Neural cell (in vitro differentiated cells): ENCODE data around the gene MTHFD1L. TPM values are rescaled to one million over a fixed set of nuclear protein-coding genes. Genes with fewer than 3 reads are reported as not detected.

ENCODE experiments used
- H2AFZ ChIP-seq: fragments of 200-600, 300-800 bp; sonication (generic), shearing (Covaris generic); 2 replicates; pipeline ENCODE4 v1.6.0; 2014; ENCODE audit warnings: low read depth, mild to moderate bottlenecking, antibody characterized with exemption, low read length, moderate library complexity
- H3F3A ChIP-seq: fragments of 200-600 bp; shearing (Covaris generic); 2 replicates; pipeline ENCODE4 v1.6.1; 2016; ENCODE audit warnings: mild to moderate bottlenecking, moderate library complexity, mixed read lengths, antibody characterized with exemption, low read length; ENCODE audit not compliant: insufficient read depth, poor library complexity, severe bottlenecking
- H3K27ac ChIP-seq: fragments of 200-600, 300-800 bp; sonication (generic), shearing (Covaris generic); 2 replicates; pipeline ENCODE4 v1.5.1; 2014; ENCODE audit warnings: mild to moderate bottlenecking, low read length, moderate library complexity
- H3K27me3 ChIP-seq: fragments of 300-800, 200-600 bp; sonication (generic), shearing (Covaris generic); 2 replicates; pipeline ENCODE4 v1.6.0; 2014; ENCODE audit warnings: mild to moderate bottlenecking, low read depth, low read length, moderate library complexity; ENCODE audit not compliant: insufficient read depth
- H3K36me3 ChIP-seq: fragments of 300-800, 200-600 bp; sonication (generic), shearing (Covaris generic); 2 replicates; pipeline ENCODE4 v1.5.1; 2014; ENCODE audit warnings: mild to moderate bottlenecking, antibody characterized with exemption, low read length, moderate library complexity; ENCODE audit not compliant: insufficient read depth
- H3K4me2 ChIP-seq: fragments of 300-800, 200-600 bp; sonication (generic), shearing (Covaris generic); 2 replicates; pipeline ENCODE4 v1.6.0; 2014; ENCODE audit warnings: mild to moderate bottlenecking, low read length
- H3K4me3 ChIP-seq: fragments of 300-800, 200-600 bp; sonication (generic), shearing (Covaris generic); 2 replicates; pipeline ENCODE4 v1.5.1; 2014; ENCODE audit warnings: mild to moderate bottlenecking, low read length, moderate library complexity
- H3K79me2 ChIP-seq: fragments of 200-600 bp; shearing (Covaris generic); replicated peaks from 2 replicates; pipeline ENCODE4 v1.6.0; 2014; ENCODE audit warnings: mild to moderate bottlenecking, low read length, moderate library complexity; ENCODE audit not compliant: insufficient read depth
- H3K9ac ChIP-seq: fragments of 300-800, 200-600 bp; sonication (generic), shearing (Covaris generic); 2 replicates; pipeline ENCODE4 v1.6.1; 2016; ENCODE audit warnings: mild to moderate bottlenecking, low read length, mixed read lengths
- H3K9me2 ChIP-seq: fragments of 200-600 bp; shearing (Covaris generic); 2 replicates; pipeline ENCODE4 v1.6.1; 2016; ENCODE audit warnings: mild to moderate bottlenecking, low read length, mixed read lengths; ENCODE audit not compliant: insufficient read depth
- H3K9me3 ChIP-seq: fragments of 200-600, 300-800 bp; sonication (generic), shearing (Covaris generic); 2 replicates; pipeline ENCODE4 v1.6.1; 2016; ENCODE audit warnings: mild to moderate bottlenecking, mixed run types, low read length, moderate library complexity, mixed read lengths
- H4K20me1 ChIP-seq: fragments of 200-600 bp; shearing (Covaris generic); 2 replicates; pipeline ENCODE4 v1.6.1; 2016; ENCODE audit warnings: mild to moderate bottlenecking, mixed run types; ENCODE audit not compliant: insufficient read depth
- EP300 ChIP-seq: fragments of 450-650 bp; conservative IDR thresholded peaks from 2 replicates; pipeline ENCODE4 v1.6.1; 2014; ENCODE audit warnings: antibody characterized with exemption, mild to moderate bottlenecking, moderate library complexity; ENCODE audit not compliant: poor library complexity, severe bottlenecking
- EZH2 ChIP-seq: fragments of 200-600, 300-800 bp; shearing (Covaris generic), sonication (generic); IDR thresholded peaks from 2 replicates; pipeline ENCODE4 v1.6.1; 2014; ENCODE audit warnings: antibody characterized with exemption, low read length, borderline replicate concordance, mild to moderate bottlenecking; ENCODE audit not compliant: insufficient read depth, poor library complexity, severe bottlenecking
- MXI1 ChIP-seq: fragments of 450-650 bp; conservative IDR thresholded peaks from 2 replicates; pipeline ENCODE4 v1.6.1; 2014; ENCODE audit warnings: antibody characterized with exemption, mild to moderate bottlenecking; ENCODE audit not compliant: poor library complexity, severe bottlenecking
- POLR2AphosphoS5 ChIP-seq: IDR thresholded peaks from 2 replicates; pipeline ENCODE4 v1.6.1; 2012
- RAD21 ChIP-seq: fragments of 450-650 bp; conservative IDR thresholded peaks from 2 replicates; pipeline ENCODE4 v1.6.1; 2014; ENCODE audit warnings: antibody characterized with exemption, mild to moderate bottlenecking, moderate library complexity
- SMC3 ChIP-seq: fragments of 450-650 bp; conservative IDR thresholded peaks from 2 replicates; pipeline ENCODE4 v1.6.1; 2014; ENCODE audit warnings: antibody characterized with exemption, mild to moderate bottlenecking, moderate library complexity; ENCODE audit not compliant: poor library complexity
- TAF1 ChIP-seq: IDR thresholded peaks from 2 replicates; pipeline ENCODE4 v1.6.1; 2012; ENCODE audit warnings: low read depth
- polyA plus RNA-seq: library from polyadenylated mRNA; depleted of rRNA; stranded (reverse); fragments of >200 nt; gene quantifications from 2 replicates; pipeline ENCODE4 v1.2.3, GENCODE V29; 2014
- TF ChIP-seq, protein P1 (sequence below): fragments of 450-650 bp; IDR thresholded peaks from 2 replicates; pipeline ENCODE4 v1.5.1; 2014; ENCODE audit warnings: antibody characterized with exemption, mild to moderate bottlenecking, moderate library complexity; ENCODE audit not compliant: poor library complexity, severe bottlenecking
- TF ChIP-seq, protein P2 (sequence below): IDR thresholded peaks from 2 replicates; pipeline ENCODE4 v1.6.1; 2012; ENCODE audit warnings: borderline replicate concordance

MTHFD1L gene
- polyA plus RNA-seq, 1 donor from 2014 or later, result 6.3 TPM

- H3K4me3 ChIP-seq, result no peak overlapping the region
- H3F3A ChIP-seq, result no peaks in the 10 kb centered on the region
- no peaks in the 10 kb centered on the region for H3K9me3 ChIP-seq
- no peaks in the 10 kb centered on the region for H4K20me1 ChIP-seq
- no peak overlapping the region for H3K4me2 ChIP-seq
- H3K27ac ChIP-seq, result no peak overlapping the region
- H3K27me3 ChIP-seq, result no peaks in the 10 kb centered on the region
- H3K9ac ChIP-seq, result no peak overlapping the region
- H2AFZ ChIP-seq, result no peak overlapping the region
- TF ChIP-seq SMC3, result no peak
- TF ChIP-seq EZH2, result no peak
- no peak for TF ChIP-seq EP300
- TF ChIP-seq, protein P1, sequence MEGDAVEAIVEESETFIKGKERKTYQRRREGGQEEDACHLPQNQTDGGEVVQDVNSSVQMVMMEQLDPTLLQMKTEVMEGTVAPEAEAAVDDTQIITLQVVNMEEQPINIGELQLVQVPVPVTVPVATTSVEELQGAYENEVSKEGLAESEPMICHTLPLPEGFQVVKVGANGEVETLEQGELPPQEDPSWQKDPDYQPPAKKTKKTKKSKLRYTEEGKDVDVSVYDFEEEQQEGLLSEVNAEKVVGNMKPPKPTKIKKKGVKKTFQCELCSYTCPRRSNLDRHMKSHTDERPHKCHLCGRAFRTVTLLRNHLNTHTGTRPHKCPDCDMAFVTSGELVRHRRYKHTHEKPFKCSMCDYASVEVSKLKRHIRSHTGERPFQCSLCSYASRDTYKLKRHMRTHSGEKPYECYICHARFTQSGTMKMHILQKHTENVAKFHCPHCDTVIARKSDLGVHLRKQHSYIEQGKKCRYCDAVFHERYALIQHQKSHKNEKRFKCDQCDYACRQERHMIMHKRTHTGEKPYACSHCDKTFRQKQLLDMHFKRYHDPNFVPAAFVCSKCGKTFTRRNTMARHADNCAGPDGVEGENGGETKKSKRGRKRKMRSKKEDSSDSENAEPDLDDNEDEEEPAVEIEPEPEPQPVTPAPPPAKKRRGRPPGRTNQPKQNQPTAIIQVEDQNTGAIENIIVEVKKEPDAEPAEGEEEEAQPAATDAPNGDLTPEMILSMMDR, result no peak
- no peak for TF ChIP-seq TAF1
- no peaks in the 10 kb centered on the region for H3K79me2 ChIP-seq
- H3K36me3 ChIP-seq, result no peaks in the 10 kb centered on the region
- H3K9me2 ChIP-seq, result no peaks in the 10 kb centered on the region
Measured at GRCh38 chr6:150981669-150982068, 116.2 kb downstream of the MTHFD1L start.

DNA sequence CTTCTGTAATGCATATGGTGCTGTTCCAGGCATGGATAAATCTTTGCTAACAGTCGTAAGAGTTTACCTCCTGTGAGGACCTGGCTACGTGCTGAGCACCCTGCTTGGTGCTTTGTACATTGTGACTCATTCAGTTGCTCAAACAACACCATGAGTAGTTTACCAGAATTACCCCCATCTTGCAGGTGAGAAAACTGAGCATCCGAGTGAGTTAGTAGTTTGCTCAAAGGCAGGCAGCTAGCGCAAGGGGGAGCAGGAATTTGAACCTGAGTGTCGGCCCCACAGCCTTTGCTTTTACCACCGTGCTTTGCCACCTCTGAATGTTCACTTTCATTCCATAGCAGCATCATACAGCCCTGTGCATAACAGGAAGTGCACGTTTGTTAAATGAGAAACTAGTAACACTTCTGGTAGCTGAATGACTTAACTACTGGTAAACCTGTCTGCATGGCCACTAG lies 121.9 kb downstream of the MTHFD1L start:
- TF ChIP-seq EP300 (no peak), TAF1 (no peak), RAD21 (no peak), MXI1 (no peak), POLR2AphosphoS5 (no peak), SMC3 (no peak), EZH2 (no peak)
- TF ChIP-seq, protein P2, sequence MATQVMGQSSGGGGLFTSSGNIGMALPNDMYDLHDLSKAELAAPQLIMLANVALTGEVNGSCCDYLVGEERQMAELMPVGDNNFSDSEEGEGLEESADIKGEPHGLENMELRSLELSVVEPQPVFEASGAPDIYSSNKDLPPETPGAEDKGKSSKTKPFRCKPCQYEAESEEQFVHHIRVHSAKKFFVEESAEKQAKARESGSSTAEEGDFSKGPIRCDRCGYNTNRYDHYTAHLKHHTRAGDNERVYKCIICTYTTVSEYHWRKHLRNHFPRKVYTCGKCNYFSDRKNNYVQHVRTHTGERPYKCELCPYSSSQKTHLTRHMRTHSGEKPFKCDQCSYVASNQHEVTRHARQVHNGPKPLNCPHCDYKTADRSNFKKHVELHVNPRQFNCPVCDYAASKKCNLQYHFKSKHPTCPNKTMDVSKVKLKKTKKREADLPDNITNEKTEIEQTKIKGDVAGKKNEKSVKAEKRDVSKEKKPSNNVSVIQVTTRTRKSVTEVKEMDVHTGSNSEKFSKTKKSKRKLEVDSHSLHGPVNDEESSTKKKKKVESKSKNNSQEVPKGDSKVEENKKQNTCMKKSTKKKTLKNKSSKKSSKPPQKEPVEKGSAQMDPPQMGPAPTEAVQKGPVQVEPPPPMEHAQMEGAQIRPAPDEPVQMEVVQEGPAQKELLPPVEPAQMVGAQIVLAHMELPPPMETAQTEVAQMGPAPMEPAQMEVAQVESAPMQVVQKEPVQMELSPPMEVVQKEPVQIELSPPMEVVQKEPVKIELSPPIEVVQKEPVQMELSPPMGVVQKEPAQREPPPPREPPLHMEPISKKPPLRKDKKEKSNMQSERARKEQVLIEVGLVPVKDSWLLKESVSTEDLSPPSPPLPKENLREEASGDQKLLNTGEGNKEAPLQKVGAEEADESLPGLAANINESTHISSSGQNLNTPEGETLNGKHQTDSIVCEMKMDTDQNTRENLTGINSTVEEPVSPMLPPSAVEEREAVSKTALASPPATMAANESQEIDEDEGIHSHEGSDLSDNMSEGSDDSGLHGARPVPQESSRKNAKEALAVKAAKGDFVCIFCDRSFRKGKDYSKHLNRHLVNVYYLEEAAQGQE, result no peak
- TF ChIP-seq, protein P1, result no peak
- H3K79me2 ChIP-seq, result no peaks in the 10 kb centered on the region
- H3K9me3 ChIP-seq, result no peaks in the 10 kb centered on the region

More for the DNA sequence above, 121.9 kb downstream of the MTHFD1L start:
- Histone ChIP-seq H3K4me2 (no peak overlapping the region), H2AFZ (no peak overlapping the region), H3K36me3 (no peaks in the 10 kb centered on the region), H3K27ac (no peak overlapping the region), H3K9me2 (no peaks in the 10 kb centered on the region), H3K27me3 (no peaks in the 10 kb centered on the region), H3F3A (no peaks in the 10 kb centered on the region), H4K20me1 (no peaks in the 10 kb centered on the region), H3K4me3 (no peak overlapping the region), H3K9ac (no peak overlapping the region)
